GM12873 (cell line): Measurements from ENCODE around the gene KCNIP1.

Experiments used
- CTCF ChIP-seq: IDR thresholded peaks from 2 replicates; pipeline ENCODE4 v1.5.1; 2012; ENCODE audit warnings: low read depth, mild to moderate bottlenecking, moderate library complexity, low read length, control low read depth; ENCODE audit not compliant: insufficient read depth; ENCODE audit errors: missing control alignments

KCNIP1 gene

DNA sequence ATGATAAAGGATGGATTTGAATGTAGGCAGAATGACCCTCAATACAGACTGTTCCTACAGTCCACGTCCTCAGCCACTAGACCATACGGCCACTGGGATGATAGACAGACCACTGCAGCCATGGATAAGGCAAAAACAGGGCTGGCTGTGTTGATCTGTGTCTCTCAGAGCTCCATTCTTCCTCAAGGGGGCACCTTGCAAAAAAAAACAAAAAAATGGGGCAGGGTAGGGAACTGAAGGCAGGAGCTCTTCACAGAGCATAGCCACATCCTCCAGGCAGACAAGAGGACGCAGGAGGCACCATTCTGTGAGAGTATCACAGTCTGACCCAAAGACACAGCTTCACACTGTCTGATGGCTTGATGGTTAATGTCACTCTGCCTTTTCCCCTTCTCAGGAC, 218.5 kb downstream of the KCNIP1 start:
- no peak for TF ChIP-seq CTCF

DNA sequence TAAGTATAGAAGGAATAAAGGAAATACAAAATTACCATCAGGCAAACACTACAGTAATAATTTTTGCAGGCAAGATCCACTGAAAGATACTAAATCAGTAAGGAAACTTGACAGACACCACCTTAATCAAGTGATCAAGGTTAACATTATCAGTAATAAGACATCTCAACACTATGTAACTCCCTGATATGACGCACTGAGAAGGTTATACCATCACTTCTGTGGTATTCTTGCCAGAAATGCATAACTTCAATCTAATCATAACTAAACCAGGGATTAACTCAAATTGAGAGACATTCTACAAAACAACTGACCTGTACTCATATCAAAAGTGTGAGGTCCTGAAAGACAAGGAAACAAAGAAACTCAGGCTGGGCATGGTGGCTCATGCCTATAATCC, 227.2 kb downstream of the KCNIP1 start:
- TF ChIP-seq CTCF: no peak

- no peak for TF ChIP-seq CTCF
These were observed 228.9 kb downstream of the KCNIP1 start for GRCh38 chr5:170732685-170733084.

DNA sequence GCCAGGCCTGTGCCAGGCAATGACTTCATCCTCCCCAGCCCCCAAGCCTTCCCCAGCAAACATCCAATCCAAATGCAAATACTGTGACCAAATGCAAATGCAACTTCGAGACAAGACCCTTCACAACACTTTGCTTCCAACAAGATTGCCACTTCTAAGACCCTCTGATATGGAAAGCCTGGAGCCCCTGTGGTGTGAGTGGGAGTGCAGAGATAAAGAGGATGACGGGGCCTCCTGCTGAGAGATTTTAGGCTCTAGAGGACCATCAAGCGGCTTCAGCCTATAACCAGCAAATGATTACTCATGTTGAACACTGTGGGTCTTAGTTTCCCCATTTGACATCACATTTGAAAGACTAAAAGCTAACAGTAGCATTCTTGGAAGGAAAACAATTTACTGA, 233.1 kb downstream of the KCNIP1 start:
- TF ChIP-seq CTCF: no peak

- TF ChIP-seq CTCF: no peak
These were observed 233.8 kb downstream of the KCNIP1 start for GRCh38 chr5:170737591-170737990.

DNA sequence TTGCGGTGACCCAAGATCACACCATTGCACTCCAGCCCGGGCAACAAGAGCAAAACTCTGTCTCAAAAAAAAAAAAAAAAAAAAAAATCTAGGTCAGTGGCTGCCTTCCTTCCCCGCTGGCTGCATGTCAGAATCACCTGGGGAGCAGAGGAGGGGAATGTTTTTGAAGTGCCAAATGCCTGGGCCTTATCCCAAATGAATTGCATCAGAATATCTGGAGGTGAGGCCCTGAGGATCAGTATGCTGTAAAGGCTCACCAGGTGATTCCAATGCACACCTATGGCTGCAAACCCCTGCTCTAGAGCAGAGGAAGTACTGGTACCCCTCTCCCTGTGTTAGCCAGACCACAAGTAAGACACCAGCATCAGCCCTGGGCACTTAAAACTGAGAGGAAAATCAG, 235.0 kb downstream of the KCNIP1 start:
- no peak for TF ChIP-seq CTCF

DNA sequence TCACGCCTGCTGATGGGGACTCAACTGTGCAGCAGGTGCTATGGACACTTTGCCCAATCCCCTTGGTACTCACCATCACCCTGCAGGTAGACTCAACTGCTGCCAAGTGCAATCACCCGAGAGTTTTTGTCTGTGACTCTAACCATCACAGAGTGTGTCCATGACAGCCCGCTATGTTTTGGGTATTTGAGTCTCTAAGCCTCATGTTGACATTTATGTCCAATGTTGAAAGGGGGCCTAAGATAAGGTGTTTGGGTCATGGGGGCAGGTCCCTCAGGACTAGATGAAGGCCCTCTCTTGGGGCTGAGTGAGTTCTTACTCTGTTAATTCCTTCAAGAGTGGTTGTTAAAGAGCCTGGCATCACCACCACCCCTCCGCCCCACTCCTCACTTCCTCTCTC, 235.6 kb downstream of the KCNIP1 start:
- no peak for TF ChIP-seq CTCF

GRCh38 chr5:170740551-170741205, 236.9 kb downstream of the KCNIP1 start:
- no peak for TF ChIP-seq CTCF
